ENCODE results near the gene VAMP4.

Gene VAMP4

DNA sequence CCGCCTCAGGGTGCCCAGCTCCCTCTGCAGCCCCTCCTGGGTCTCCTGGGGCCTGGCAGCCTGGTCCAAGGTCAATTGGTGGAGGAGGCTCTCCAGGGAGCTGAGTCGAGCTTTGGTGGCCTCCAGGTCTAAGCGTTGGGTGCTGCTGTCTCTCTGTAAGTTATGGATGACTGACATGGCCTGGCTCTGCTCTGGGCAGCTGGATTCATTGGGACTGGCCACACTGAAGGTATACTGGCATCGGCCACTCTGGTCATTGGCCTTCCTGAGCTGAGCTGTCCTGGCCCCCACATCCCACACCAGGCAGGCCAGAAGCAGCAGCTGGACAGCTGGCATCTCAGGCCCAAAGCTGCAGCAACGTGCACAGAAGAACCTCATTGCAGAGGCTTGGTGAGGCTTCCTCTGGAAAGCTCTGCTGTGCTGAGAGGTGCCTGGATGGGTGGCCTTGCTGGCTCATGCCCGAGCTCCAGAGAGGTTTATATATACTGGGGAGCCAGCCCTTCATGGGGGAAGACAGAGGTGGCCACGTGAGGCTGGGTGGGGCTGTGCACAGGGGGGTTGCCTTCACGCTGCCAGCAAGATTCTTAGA lies 89.5 kb downstream of the VAMP4 start, which contains the start of gene MYOC:
TSS of gene MYOC (minus strand) at position 455 of the 589 bp plus-strand sequence. CDS start at position 378, 77 bp downstream.
- DNase-seq (ENCODE audit: low read depth in 2 of 2): no peak

All from stimulated activated CD8-positive, alpha-beta memory T cell treated with anti-CD3 and anti-CD28 coated beads, Interleukin-7, amount 100 ng/mL, for 4 hours (primary cell).